Spinal cord (tissue), 10 donors: ENCODE results near the gene PKP3. TPM values are rescaled to one million over a fixed set of nuclear protein-coding genes. Genes with fewer than 3 reads are reported as not detected.
"Not testable (repeated sequence)": the region's sequence is repeated elsewhere in the genome, so short reads cannot be mapped to it uniquely, and the experiment has no call there.

ENCODE experiments used
- DNase-seq, 6 donors: peaks; one replicate each; pipeline versions ENCODE4 v3.0.0 to v3.0.0-alpha.2; 2013 to 2015; ENCODE audit warnings: low spot score in 6 of 6, low read depth in 4 of 6
- H3K27ac ChIP-seq: one replicate; pipeline ENCODE4 v1.5.1; 2013; ENCODE audit warnings: low read depth, low read length, control low read depth
- H3K27me3 ChIP-seq: one replicate; pipeline ENCODE4 v1.6.1; 2013; ENCODE audit warnings: low read length; ENCODE audit not compliant: control insufficient read depth, insufficient read depth
- H3K36me3 ChIP-seq: one replicate; pipeline ENCODE4 v1.6.1; 2013; ENCODE audit warnings: low read length; ENCODE audit not compliant: control insufficient read depth, insufficient read depth
- H3K4me1 ChIP-seq: one replicate; pipeline ENCODE4 v1.6.1; 2013; ENCODE audit warnings: low read length; ENCODE audit not compliant: control insufficient read depth, insufficient read depth
- H3K4me3 ChIP-seq: one replicate; pipeline ENCODE4 v1.5.1; 2013; ENCODE audit warnings: low read depth, low read length, control low read depth
- H3K9me3 ChIP-seq: one replicate; pipeline ENCODE4 v1.6.1; 2013; ENCODE audit warnings: low read length; ENCODE audit not compliant: control insufficient read depth, insufficient read depth
- WGBS: methylation state at CpG from one replicate; pipeline ENCODE4 v1.1.5; 2013; ENCODE audit warnings: missing lambda C conversion rate; ENCODE audit not compliant: insufficient coverage; 5-methylcytosine and 5-hydroxymethylcytosine counted together
- polyA plus RNA-seq, 2 donors: library from polyadenylated mRNA; unstranded; fragments of 120-200 nt; gene quantifications; one replicate each; pipeline ENCODE4 v1.2.1, GENCODE V29; 2013; ENCODE audit not compliant: insufficient read length in 2 of 2
- total RNA-seq, 2 donors: library from RNA; depleted of rRNA in 1 of 2; stranded (reverse); fragments of 120-200 nt in 1 of 2; fragments of >200 nt in 1 of 2; gene quantifications; one replicate each; pipeline versions ENCODE4 v1.2.3 to v1.2.4, GENCODE V29; 2013 to 2014
- donor health status: healthy.

The PKP3 gene
- total and polyA plus RNA-seq, 4 donors: 0.61 to 1.3 (median 0.73) TPM

- Histone ChIP-seq H3K27me3 (no peaks in the 10 kb centered on the region), H3K9me3 (no peaks in the 10 kb centered on the region), H3K36me3 (no peaks in the 10 kb centered on the region), H3K27ac (no peak overlapping the region), H3K4me1 (no peaks in the 10 kb centered on the region), H3K4me3 (no peak overlapping the region)
- DNase-seq: no peak
- WGBS: 86% methylated on average over 16 of the region's 16 CpGs
Observed at GRCh38 chr11:434496-434895, 40.5 kb downstream of the PKP3 start.

GRCh38 chr11:434999-435740 is 41.2 kb downstream of the PKP3 start:
- H3K27ac ChIP-seq, H3K4me3 ChIP-seq, H3K27me3 ChIP-seq, H3K4me1 ChIP-seq, H3K36me3 ChIP-seq, H3K9me3 ChIP-seq, DNase-seq: not testable (repeated sequence)
- no CpG with 5 or more reads among the region's 1 CpG for WGBS

- WGBS: 84% methylated on average over 15 of the region's 17 CpGs
- H3K4me3 ChIP-seq: no peak overlapping the region
- H3K4me1 ChIP-seq: no peaks in the 10 kb centered on the region
- no peaks in the 10 kb centered on the region for H3K9me3 ChIP-seq
- no peaks in the 10 kb centered on the region for H3K36me3 ChIP-seq
- H3K27me3 ChIP-seq: peaks cover 18% of the 10 kb centered on the region
- H3K27ac ChIP-seq: no peak overlapping the region
- no peak for DNase-seq
Observed at GRCh38 chr11:437228-437870, 43.3 kb downstream of the PKP3 start.

GRCh38 chr11:438101-438844 is 44.3 kb downstream of the PKP3 start:
- Histone ChIP-seq H3K9me3 (no peaks in the 10 kb centered on the region), H3K27me3 (peaks cover 24% of the 10 kb centered on the region), H3K4me1 (no peaks in the 10 kb centered on the region), H3K4me3 (no peak overlapping the region), H3K27ac (no peak overlapping the region), H3K36me3 (no peaks in the 10 kb centered on the region)
- WGBS: 79% methylated on average over 19 of the region's 21 CpGs
- DNase-seq: no peak

GRCh38 chr11:439315-440064 is 45.5 kb downstream of the PKP3 start:
- WGBS: 83% methylated on average over 22 of the region's 23 CpGs
- Histone ChIP-seq H3K27ac (no peak overlapping the region), H3K36me3 (no peaks in the 10 kb centered on the region), H3K9me3 (no peaks in the 10 kb centered on the region), H3K4me3 (no peak overlapping the region), H3K4me1 (no peaks in the 10 kb centered on the region), H3K27me3 (peaks cover 24% of the 10 kb centered on the region)
- no peak for DNase-seq

GRCh38 chr11:440065-441042 is 46.3 kb downstream of the PKP3 start:
- DNase-seq: no peak
- no peaks in the 10 kb centered on the region for H3K4me1 ChIP-seq
- H3K9me3 ChIP-seq: no peaks in the 10 kb centered on the region
- no peaks in the 10 kb centered on the region for H3K36me3 ChIP-seq
- H3K27ac ChIP-seq: no peak overlapping the region
- no peak overlapping the region for H3K4me3 ChIP-seq
- 90% methylated on average over 25 of the region's 27 CpGs for WGBS
- H3K27me3 ChIP-seq: peaks cover 24% of the 10 kb centered on the region

- H3K4me1 ChIP-seq: peaks cover 5% of the 10 kb centered on the region
- no peak overlapping the region for H3K27ac ChIP-seq
- no peak overlapping the region for H3K4me3 ChIP-seq
- DNase-seq: no peak
- H3K36me3 ChIP-seq: no peaks in the 10 kb centered on the region
- peaks cover 24% of the 10 kb centered on the region for H3K27me3 ChIP-seq
- WGBS: 60% methylated on average over 7 of the region's 13 CpGs
- H3K9me3 ChIP-seq: no peaks in the 10 kb centered on the region
Observed at GRCh38 chr11:441043-441417, 47.0 kb downstream of the PKP3 start.

- Histone ChIP-seq H3K4me3 (no peak within 1 kb of the TSS), H3K27ac (no peak within 1 kb of the TSS), H3K9me3 (no peaks in the 10 kb centered on the region), H3K4me1 (peaks cover 6% of the 10 kb centered on the region), H3K27me3 (peaks cover 24% of the 10 kb centered on the region), H3K36me3 (no peaks in the 10 kb centered on the region)
- WGBS: 15% methylated on average over 28 of the region's 35 CpGs
- no peak for DNase-seq
Observed at GRCh38 chr11:441418-442274, 47.6 kb downstream of the PKP3 start, which contains the start of gene ANO9. Gene ANO9, minus strand, starts transcription at chr11:442011. Its CDS starts 85 bp downstream, at chr11:441926.
